Parathyroid adenoma (tissue), 2 donors: ENCODE measurements around the gene UGDH.
A peak's percentile ranks its signal among the peaks of the same experiment; 100 is the strongest.
"Not testable (repeated sequence)": the region's sequence is repeated elsewhere in the genome, so short reads cannot be mapped to it uniquely, and the experiment has no call there.

Experiments
- H2AFZ ChIP-seq: fragments of 300-600 bp; sonication (generic); one replicate; pipeline ENCODE4 v1.7.0; 2017; ENCODE audit warnings: antibody characterized with exemption, mild to moderate bottlenecking
- H3K27ac ChIP-seq: fragments of 300-600 bp; sonication (generic); one replicate; pipeline ENCODE4 v1.7.0; 2017
- H3K27me3 ChIP-seq: fragments of 300-600 bp; sonication (generic); one replicate; pipeline ENCODE4 v1.7.0; 2017; ENCODE audit warnings: low read length; ENCODE audit not compliant: control insufficient read depth, insufficient read depth
- H3K36me3 ChIP-seq: fragments of 300-600 bp; sonication (generic); one replicate; pipeline ENCODE4 v1.7.0; 2017; ENCODE audit warnings: low read length; ENCODE audit not compliant: control insufficient read depth, insufficient read depth
- H3K4me1 ChIP-seq: fragments of 300-600 bp; sonication (generic); one replicate; pipeline ENCODE4 v1.7.0; 2017; ENCODE audit warnings: control low read depth
- H3K4me2 ChIP-seq: fragments of 300-600 bp; sonication (generic); one replicate; pipeline ENCODE4 v1.7.0; 2017; ENCODE audit warnings: low read length
- H3K4me3 ChIP-seq: fragments of 300-600 bp; sonication (generic); one replicate; pipeline ENCODE4 v1.7.0; 2017; ENCODE audit warnings: low read depth, low read length
- H3K79me2 ChIP-seq: fragments of 300-600 bp; sonication (generic); one replicate; pipeline ENCODE4 v1.7.0; 2017; ENCODE audit warnings: control low read depth
- H3K9ac ChIP-seq: fragments of 300-600 bp; sonication (generic); one replicate; pipeline ENCODE4 v1.7.0; 2017; ENCODE audit warnings: mild to moderate bottlenecking
- H3K9me3 ChIP-seq: fragments of 300-600 bp; sonication (generic); one replicate; pipeline ENCODE4 v1.7.0; 2017; ENCODE audit warnings: low read length; ENCODE audit not compliant: control insufficient read depth
- TF ChIP-seq, protein P1 (sequence below): fragments of 300-600 bp; sonication (generic); IDR thresholded peaks from one replicate; pipeline ENCODE4 v1.7.0; 2017; ENCODE audit warnings: antibody characterized with exemption, mild to moderate bottlenecking
- donor health status: primary hyperparathyroidism.

Gene UGDH

DNA sequence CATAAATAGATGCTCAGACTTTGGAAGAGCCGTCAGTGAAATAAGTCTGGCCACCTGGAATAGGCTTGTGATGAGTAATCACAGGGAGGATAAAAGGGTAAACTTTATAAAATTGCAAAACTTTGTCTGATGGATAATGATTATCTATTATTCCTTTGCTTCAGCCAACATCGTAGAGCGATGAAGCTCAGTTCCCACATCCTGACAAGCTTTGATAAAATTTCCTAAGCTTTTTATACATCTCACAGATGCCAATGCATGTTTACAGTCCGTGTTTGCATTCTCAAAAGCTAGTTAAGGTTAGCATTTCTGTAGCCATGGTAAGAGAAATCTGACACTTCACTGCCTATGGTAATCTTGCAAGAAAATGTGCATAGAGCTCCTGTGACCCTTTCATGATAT is 15.4 kb upstream of the UGDH start:
- Histone ChIP-seq H3K36me3 (no peaks in the 10 kb centered on the region), H3K79me2 (no peaks in the 10 kb centered on the region), H3K27me3 (no peaks in the 10 kb centered on the region), H3K4me3 (no peak overlapping the region), H3K9ac (no peak overlapping the region), H3K4me1 (no peaks in the 10 kb centered on the region), H3K27ac (no peak overlapping the region), H3K4me2 (no peak overlapping the region), H2AFZ (no peak overlapping the region), H3K9me3 (no peaks in the 10 kb centered on the region)
- TF ChIP-seq, protein P1, sequence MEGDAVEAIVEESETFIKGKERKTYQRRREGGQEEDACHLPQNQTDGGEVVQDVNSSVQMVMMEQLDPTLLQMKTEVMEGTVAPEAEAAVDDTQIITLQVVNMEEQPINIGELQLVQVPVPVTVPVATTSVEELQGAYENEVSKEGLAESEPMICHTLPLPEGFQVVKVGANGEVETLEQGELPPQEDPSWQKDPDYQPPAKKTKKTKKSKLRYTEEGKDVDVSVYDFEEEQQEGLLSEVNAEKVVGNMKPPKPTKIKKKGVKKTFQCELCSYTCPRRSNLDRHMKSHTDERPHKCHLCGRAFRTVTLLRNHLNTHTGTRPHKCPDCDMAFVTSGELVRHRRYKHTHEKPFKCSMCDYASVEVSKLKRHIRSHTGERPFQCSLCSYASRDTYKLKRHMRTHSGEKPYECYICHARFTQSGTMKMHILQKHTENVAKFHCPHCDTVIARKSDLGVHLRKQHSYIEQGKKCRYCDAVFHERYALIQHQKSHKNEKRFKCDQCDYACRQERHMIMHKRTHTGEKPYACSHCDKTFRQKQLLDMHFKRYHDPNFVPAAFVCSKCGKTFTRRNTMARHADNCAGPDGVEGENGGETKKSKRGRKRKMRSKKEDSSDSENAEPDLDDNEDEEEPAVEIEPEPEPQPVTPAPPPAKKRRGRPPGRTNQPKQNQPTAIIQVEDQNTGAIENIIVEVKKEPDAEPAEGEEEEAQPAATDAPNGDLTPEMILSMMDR, result no peak

- H2AFZ ChIP-seq, result no peak overlapping the region
- H3K4me3 ChIP-seq, result no peak overlapping the region
- no peak overlapping the region for H3K27ac ChIP-seq
- H3K4me1 ChIP-seq, result no peaks in the 10 kb centered on the region
- H3K27me3 ChIP-seq, result no peaks in the 10 kb centered on the region
- H3K9ac ChIP-seq, result no peak overlapping the region
- no peaks in the 10 kb centered on the region for H3K36me3 ChIP-seq
- no peaks in the 10 kb centered on the region for H3K9me3 ChIP-seq
- TF ChIP-seq, protein P1, result no peak
- no peak overlapping the region for H3K4me2 ChIP-seq
- H3K79me2 ChIP-seq, result no peaks in the 10 kb centered on the region
Observed at GRCh38 chr4:39541987-39542610, 14.9 kb upstream of the UGDH start.

- no peak overlapping the region for H2AFZ ChIP-seq
- H3K4me3 ChIP-seq, result peak overlapping the region; percentile 1
- H3K4me1 ChIP-seq, result no peaks in the 10 kb centered on the region
- H3K27ac ChIP-seq, result peak overlapping the region; percentile 39
- H3K79me2 ChIP-seq, result no peaks in the 10 kb centered on the region
- TF ChIP-seq, protein P1, result no peak
- no peaks in the 10 kb centered on the region for H3K36me3 ChIP-seq
- H3K9me3 ChIP-seq, result no peaks in the 10 kb centered on the region
- no peaks in the 10 kb centered on the region for H3K27me3 ChIP-seq
- peak overlapping the region; percentile 62 for H3K4me2 ChIP-seq
- H3K9ac ChIP-seq, result no peak overlapping the region
Observed at GRCh38 chr4:39539089-39539611, 11.9 kb upstream of the UGDH start.

- no peak overlapping the region for H3K27ac ChIP-seq
- no peak overlapping the region for H3K4me2 ChIP-seq
- H3K27me3 ChIP-seq, result no peaks in the 10 kb centered on the region
- H3K9me3 ChIP-seq, result no peaks in the 10 kb centered on the region
- no peak overlapping the region for H3K4me3 ChIP-seq
- no peak overlapping the region for H2AFZ ChIP-seq
- no peak overlapping the region for H3K9ac ChIP-seq
- TF ChIP-seq, protein P1, result no peak
- H3K79me2 ChIP-seq, result no peaks in the 10 kb centered on the region
- no peaks in the 10 kb centered on the region for H3K36me3 ChIP-seq
- no peaks in the 10 kb centered on the region for H3K4me1 ChIP-seq
Observed at GRCh38 chr4:39533541-39533940, 6.3 kb upstream of the UGDH start.

- H3K36me3 ChIP-seq, result not testable (repeated sequence)
Observed at GRCh38 chr4:39532237-39532636, 5.0 kb upstream of the UGDH start.

More at GRCh38 chr4:39532237-39532636, 5.0 kb upstream of the UGDH start:
- not testable (repeated sequence) for H3K9me3 ChIP-seq, H3K79me2 ChIP-seq, H3K4me2 ChIP-seq, H2AFZ ChIP-seq, H3K4me1 ChIP-seq, H3K9ac ChIP-seq, H3K27me3 ChIP-seq, H3K4me3 ChIP-seq, H3K27ac ChIP-seq
